Stomach (tissue), 19 donors: ENCODE results near the gene CGB3. TPM values are rescaled to one million over a fixed set of nuclear protein-coding genes. Genes with fewer than 3 reads are reported as not detected.
"Not testable (repeated sequence)": the region's sequence is repeated elsewhere in the genome, so short reads cannot be mapped to it uniquely, and the experiment has no call there.

ENCODE experiments used
- DNase-seq, 2 donors: peaks; one replicate each; pipeline versions ENCODE4 v3.0.0 to v3.0.0-alpha.2; 2013 to 2019
- H3K27ac ChIP-seq, 5 donors: fragments of 200-600 bp in 4 of 5; sonication (generic) in 4 of 5; one replicate each; pipeline ENCODE4 v1.5.1; 2013 to 2019; ENCODE audit warnings: mild to moderate bottlenecking in 1 of 5, moderate library complexity in 1 of 5
- H3K27me3 ChIP-seq, 3 donors: fragments of 200-600 bp; sonication (generic); one replicate each; pipeline ENCODE4 v1.5.1; 2017 to 2019; ENCODE audit warnings: mixed run types in 1 of 3
- H3K36me3 ChIP-seq, 4 donors: fragments of 200-600 bp; sonication (generic); 1 replicate in 3 of 4; 2 replicates in 1 of 4; pipeline ENCODE4 v1.5.1; 2016 to 2019
- H3K4me1 ChIP-seq, 4 donors: fragments of 200-600 bp; sonication (generic); one replicate each; pipeline ENCODE4 v1.5.1; 2016 to 2019
- H3K4me3 ChIP-seq, 4 donors: fragments of 200-600 bp; sonication (generic) in 3 of 4; one replicate each; pipeline ENCODE4 v1.5.1; 2016 to 2019; ENCODE audit warnings: mild to moderate bottlenecking in 1 of 4
- H3K9me3 ChIP-seq, 4 donors: fragments of 200-600 bp; sonication (generic); one replicate each; pipeline ENCODE4 v1.5.1; 2016 to 2019
- CTCF ChIP-seq, 7 experiments: fragments of 450-650 bp in 4 of 7; fragments of 200-600 bp in 3 of 7; sonication (generic) in 3 of 7; IDR thresholded peaks; one replicate each; pipeline ENCODE4 v1.5.1; 2016 to 2019; ENCODE audit warnings: antibody characterized with exemption in 7 of 7, control low read depth in 2 of 7, mild to moderate bottlenecking in 1 of 7
- EP300 ChIP-seq: sonication (generic); formaldehyde crosslinking; IDR thresholded peaks from one replicate; pipeline ENCODE4 v1.6.1; 2017; ENCODE audit warnings: antibody characterized with exemption
- POLR2A ChIP-seq, 4 donors: fragments of 450-650 bp; IDR thresholded peaks; one replicate each; pipeline ENCODE4 v1.6.1; 2016; ENCODE audit warnings: antibody characterized with exemption in 4 of 4, control low read depth in 2 of 4, mild to moderate bottlenecking in 1 of 4, moderate library complexity in 1 of 4
- POLR2AphosphoS5 ChIP-seq, 3 donors: sonication (generic); formaldehyde crosslinking; IDR thresholded peaks; one replicate each; pipeline ENCODE4 v1.6.1; 2016; ENCODE audit warnings: antibody characterized with exemption in 3 of 3
- WGBS, 5 donors: extraction: QIAGEN DNeasy Blood & Tissue Kit in 3 of 5; methylation state at CpG; one replicate each; pipeline versions ENCODE4 v1.1.5 to v1.1.7; 2013 to 2018; 5-methylcytosine and 5-hydroxymethylcytosine counted together
- intact Hi-C: fragments of 100-400 bp; cut with DNase I; formaldehyde crosslinking; loops from one replicate; pipeline ENCODE4 v1.15.1; 2023; ENCODE audit warnings: low total_unique reads
- long read RNA-seq, 10 donors: transcript quantifications; one replicate each; lab custom pipeline, GENCODE V29; 2026
- polyA plus RNA-seq, 3 donors: library from polyadenylated mRNA; stranded (reverse); fragments of 200-250 nt; gene quantifications; one replicate each; pipeline ENCODE4 v1.2.3, GENCODE V29; 2013
- total RNA-seq, 5 donors: library from RNA; depleted of rRNA; stranded (reverse); fragments of >200 nt; gene quantifications; one replicate each; pipeline versions ENCODE4 v1.1.0 to v1.2.3, GENCODE V29; 2014 to 2016
- donor health status: healthy with polysubstance abuse.
- donor health status: Bipolar disorder and iron deficiency.
- donor health status: healthy.

The CGB3 gene
- not detected for total RNA-seq
- polyA plus RNA-seq, result not detected
- long read RNA-seq, donor 1, partial matches to known transcripts, result 0 of 1 reads
- long read RNA-seq, donor 1, other reads (novel, unspliced or antisense), result 0 of 1 reads
- long read RNA-seq, donor 2, result 0 reads
- long read RNA-seq, donor 3, result 0 reads
- long read RNA-seq, donor 4, result 0 reads
- long read RNA-seq, donor 5, result 0 reads
- long read RNA-seq, donor 6, result 0 reads
- long read RNA-seq, donor 7, result 0 reads
- long read RNA-seq, donor 8, result 0 reads
- long read RNA-seq, donor 9, result 0 reads
- long read RNA-seq, donor 10, result 0 reads

GRCh38 chr19:49024233-49024632, at the start of gene CGB3:
Gene CGB3, minus strand, starts transcription at chr19:49024333. Its CDS starts 362 bp downstream, at chr19:49023971.
- H3K4me3 ChIP-seq, H3K36me3 ChIP-seq, H3K4me1 ChIP-seq, DNase-seq, H3K27ac ChIP-seq, intact Hi-C loops, H3K9me3 ChIP-seq: not testable (repeated sequence)
- 42 to 74% (median 60%) methylated on average over 5 to 13 of the region's 15 CpGs; no CpG with 5 or more reads in 1 of the 5 donors for WGBS, 5 donors
- peaks cover 0 to 28% (median 10%) of the 10 kb centered on the region in 3 donors for H3K27me3 ChIP-seq

- intact Hi-C loops, result no loop called here
- Histone ChIP-seq H3K4me3 (no peak overlapping the region), H3K36me3 (no peaks in the 10 kb centered on the region)
These were observed 47.9 kb upstream of the CGB3 start for GRCh38 chr19:49071860-49072547.

GRCh38 chr19:49070416-49070815, 46.3 kb upstream of the CGB3 start:
- Histone ChIP-seq H3K27ac (no peak overlapping the region), H3K36me3 (no peaks in the 10 kb centered on the region), H3K4me3 (no peak overlapping the region), H3K27me3 (peaks cover 8 to 93% (median 53%) of the 10 kb centered on the region in 3 donors), H3K4me1 (peaks cover 5 to 14% (median 7%) of the 10 kb centered on the region in 4 donors), H3K9me3 (no peaks in the 10 kb centered on the region)
- intact Hi-C loops, result no loop called here
- no peak for DNase-seq
- WGBS, 5 donors, result 94 to 96% (median 96%) methylated on average over 21 of the region's 21 CpGs
- TF ChIP-seq POLR2AphosphoS5 (IDR thresholded peaks at IDR 0.05) (no peak), EP300 (no peak), CTCF (IDR thresholded peaks at IDR 0.05) (no peak), POLR2A (IDR thresholded peaks at IDR 0.05) (no peak)

More at GRCh38 chr19:49071860-49072547, 47.9 kb upstream of the CGB3 start:
- no peak for TF ChIP-seq POLR2AphosphoS5 (IDR thresholded peaks at IDR 0.05)
- TF ChIP-seq CTCF (IDR thresholded peaks at IDR 0.05), result no peak
- no peak for TF ChIP-seq POLR2A (IDR thresholded peaks at IDR 0.05)
- no peak for TF ChIP-seq EP300
- H3K4me1 ChIP-seq, result peaks cover 5 to 14% (median 7%) of the 10 kb centered on the region in 4 donors
- peaks cover 8 to 77% (median 44%) of the 10 kb centered on the region in 3 donors for H3K27me3 ChIP-seq
- 7 to 11% (median 9%) methylated on average over 15 to 93 of the region's 93 CpGs for WGBS, 5 donors
- no peaks in the 10 kb centered on the region for H3K9me3 ChIP-seq
- DNase-seq, result peak in 1 of 2 donors; percentile 58
- no peak overlapping the region for H3K27ac ChIP-seq

- Histone ChIP-seq H3K36me3 (no peaks in the 10 kb centered on the region), H3K27me3 (peaks cover 8 to 100% (median 62%) of the 10 kb centered on the region in 3 donors), H3K4me1 (peaks cover 13 to 27% (median 20%) of the 10 kb centered on the region in 4 donors), H3K27ac (no peak overlapping the region), H3K4me3 (no peak overlapping the region), H3K9me3 (no peaks in the 10 kb centered on the region)
- 89 to 96% (median 93%) methylated on average over 9 of the region's 9 CpGs for WGBS, 5 donors
- TF ChIP-seq POLR2AphosphoS5 (IDR thresholded peaks at IDR 0.05), result no peak
- no peak for TF ChIP-seq EP300
- no peak for TF ChIP-seq POLR2A (IDR thresholded peaks at IDR 0.05)
- TF ChIP-seq CTCF (IDR thresholded peaks at IDR 0.05), result no peak
- DNase-seq, result no peak
- intact Hi-C loops, result no loop called here
These were observed 44.9 kb upstream of the CGB3 start for GRCh38 chr19:49069026-49069425.
